IMR-90 (cell line): ENCODE measurements around the gene PRUNE2. TPM values are rescaled to one million over a fixed set of nuclear protein-coding genes. Genes with fewer than 3 reads are reported as not detected.

Source experiments
- ATAC-seq: fragments of 200-7000 bp; cut with Tn5 transposase; 2 replicates; pipeline ENCODE4 v1.9.1; 2020; ENCODE audit warnings: low read depth, mild to moderate bottlenecking, moderate library complexity
- BruUV-seq: library from RNA; stranded (reverse); fragments of 400-500 nt; replicated peaks from 2 replicates; lab custom pipeline; 2021; lab: Mats Ljungman, UMichigan
- CTCF ChIA-PET: fragments of 300-600 bp; formaldehyde crosslinking; extraction: SDS; loops from one replicate; lab custom pipeline; 2021; ENCODE audit warnings: antibody characterized with exemption; lab: Yijun Ruan, JAX
- POLR2A ChIA-PET: fragments of 300-600 bp; sonication (Branson Sonifier 250); formaldehyde crosslinking; loops from one replicate; lab custom pipeline; 2022; ENCODE audit warnings: antibody characterized with exemption; ENCODE audit not compliant: unreplicated experiment; lab: Charles Lee
- DNase-seq: peaks from one replicate; pipeline ENCODE4 v3.0.0; 2013
- H2AFZ ChIP-seq: replicated peaks from 2 replicates; pipeline ENCODE3; 2013; ENCODE audit warnings: low read length, mild to moderate bottlenecking; ENCODE audit not compliant: poor library complexity
- H2AK5ac ChIP-seq: 2 replicates; pipeline ENCODE4 v1.6.1; 2013; ENCODE audit warnings: low read depth, low read length, inconsistent platforms
- H2AK9ac ChIP-seq: replicated peaks from 2 replicates; pipeline ENCODE3; 2013; ENCODE audit warnings: mild to moderate bottlenecking, low read depth, low read length, moderate library complexity; ENCODE audit not compliant: poor library complexity
- H2BK120ac ChIP-seq: 2 replicates; pipeline ENCODE4 v1.6.1; 2013; ENCODE audit warnings: low read depth, low read length, inconsistent platforms
- H2BK15ac ChIP-seq: 3 replicates; pipeline ENCODE4 v1.6.1; 2013; ENCODE audit warnings: low read depth, low read length, inconsistent platforms
- H2BK20ac ChIP-seq: 2 replicates; pipeline ENCODE4 v1.6.1; 2013; ENCODE audit warnings: low read depth, mild to moderate bottlenecking, inconsistent platforms, low read length, moderate library complexity
- H2BK5ac ChIP-seq: 2 replicates; pipeline ENCODE4 v1.6.1; 2013; ENCODE audit warnings: mild to moderate bottlenecking, low read depth, low read length, inconsistent platforms; ENCODE audit not compliant: poor library complexity, severe bottlenecking
- H3K14ac ChIP-seq: replicated peaks from 2 replicates; pipeline ENCODE4 v1.6.1; 2013; ENCODE audit warnings: low read depth, low read length, inconsistent platforms
- H3K18ac ChIP-seq: 2 replicates; pipeline ENCODE4 v1.6.1; 2013; ENCODE audit warnings: low read depth, low read length, control low read depth
- H3K23ac ChIP-seq: 2 replicates; pipeline ENCODE4 v1.6.1; 2013; ENCODE audit warnings: low read depth, low read length, inconsistent platforms
- H3K27ac ChIP-seq: 2 replicates; pipeline ENCODE4 v1.5.1; 2013; ENCODE audit warnings: mild to moderate bottlenecking, control low read depth, low read length; ENCODE audit not compliant: insufficient read depth
- H3K27me3 ChIP-seq: 2 replicates; pipeline ENCODE4 v1.6.1; 2013; ENCODE audit warnings: low read length; ENCODE audit not compliant: control insufficient read depth, insufficient read depth
- H3K36me3 ChIP-seq: 2 replicates; pipeline ENCODE4 v1.6.1; 2013; ENCODE audit warnings: low read length, mixed read lengths; ENCODE audit not compliant: control insufficient read depth, insufficient read depth
- H3K4ac ChIP-seq: 2 replicates; pipeline ENCODE4 v1.6.1; 2013; ENCODE audit warnings: low read depth, low read length, inconsistent platforms
- H3K4me1 ChIP-seq: 2 replicates; pipeline ENCODE4 v1.6.1; 2013; ENCODE audit warnings: low read length, mixed read lengths; ENCODE audit not compliant: control insufficient read depth, insufficient read depth
- H3K4me2 ChIP-seq: 2 replicates; pipeline ENCODE4 v1.6.1; 2013; ENCODE audit warnings: low read depth, mild to moderate bottlenecking, control low read depth, low read length, moderate library complexity
- H3K4me3 ChIP-seq: 2 replicates; pipeline ENCODE4 v1.5.1; 2013; ENCODE audit warnings: low read depth, mild to moderate bottlenecking, control low read depth, low read length, moderate library complexity; ENCODE audit not compliant: insufficient read depth
- H3K56ac ChIP-seq: 2 replicates; pipeline ENCODE4 v1.6.1; 2013; ENCODE audit warnings: low read length, inconsistent platforms; ENCODE audit not compliant: insufficient read depth; ENCODE audit errors: extremely low read depth
- H3K79me1 ChIP-seq, 2 experiments: 2 replicates each; pipeline ENCODE4 v1.6.1; 2013; ENCODE audit warnings: low read length in 2 of 2, inconsistent platforms in 1 of 2, low read depth in 1 of 2
- H3K9ac ChIP-seq: 2 replicates; pipeline ENCODE4 v1.6.1; 2013; ENCODE audit warnings: low read depth, low read length, control low read depth
- H3K9me1 ChIP-seq: 2 replicates; pipeline ENCODE4 v1.6.1; 2013; ENCODE audit warnings: low read length, inconsistent platforms; ENCODE audit not compliant: insufficient read depth
- H3K9me3 ChIP-seq: 2 replicates; pipeline ENCODE4 v1.6.1; 2013; ENCODE audit warnings: low read length; ENCODE audit not compliant: control insufficient read depth, insufficient read depth
- H4K20me1 ChIP-seq: 2 replicates; pipeline ENCODE4 v1.6.1; 2013; ENCODE audit warnings: low read length, inconsistent platforms; ENCODE audit not compliant: insufficient read depth
- H4K5ac ChIP-seq: 2 replicates; pipeline ENCODE4 v1.6.1; 2013; ENCODE audit warnings: mild to moderate bottlenecking, low read depth, low read length, control low read depth
- H4K8ac ChIP-seq, 2 experiments: 2 replicates each; pipeline ENCODE4 v1.6.1; 2013; ENCODE audit warnings: low read depth in 2 of 2, low read length in 2 of 2, control low read depth in 1 of 2, inconsistent platforms in 1 of 2
- H4K91ac ChIP-seq: 2 replicates; pipeline ENCODE4 v1.6.1; 2013; ENCODE audit warnings: low read depth, low read length, inconsistent platforms; ENCODE audit not compliant: insufficient read depth
- BHLHE40 ChIP-seq: fragments of 150-350 bp; IDR thresholded peaks from 2 replicates; pipeline ENCODE4 v1.6.1; 2016; ENCODE audit warnings: mild to moderate bottlenecking, low read depth, low read length
- CEBPB ChIP-seq: IDR thresholded peaks from 2 replicates; pipeline ENCODE4 v1.6.1; 2012; ENCODE audit warnings: low read depth, low read length, improper control_type of control experiment
- CHD1 ChIP-seq: IDR thresholded peaks from 2 replicates; pipeline ENCODE4 v1.6.1; 2012; ENCODE audit warnings: low read depth, low read length, improper control_type of control experiment
- ELK1 ChIP-seq: fragments of 150-350 bp; IDR thresholded peaks from 2 replicates; pipeline ENCODE4 v1.6.1; 2016; ENCODE audit warnings: low read depth, mild to moderate bottlenecking, low read length, moderate library complexity, borderline replicate concordance
- FOS ChIP-seq: fragments of 150-350 bp; IDR thresholded peaks from 2 replicates; pipeline ENCODE4 v1.6.1; 2016; ENCODE audit warnings: low read depth, low read length
- MAFK ChIP-seq: IDR thresholded peaks from 2 replicates; pipeline ENCODE4 v1.6.1; 2012; ENCODE audit warnings: low read depth, low read length, improper control_type of control experiment
- MAZ ChIP-seq: IDR thresholded peaks from 2 replicates; pipeline ENCODE4 v1.6.1; 2012; ENCODE audit warnings: low read depth, mild to moderate bottlenecking, low read length, improper control_type of control experiment, moderate library complexity, borderline replicate concordance
- MXI1 ChIP-seq: IDR thresholded peaks from 2 replicates; pipeline ENCODE4 v1.6.1; 2012; ENCODE audit warnings: low read depth, mild to moderate bottlenecking, low read length, moderate library complexity, borderline replicate concordance
- NFE2L2 ChIP-seq: fragments of 150-350 bp; IDR thresholded peaks from 2 replicates; pipeline ENCODE4 v1.6.1; 2016; ENCODE audit warnings: low read depth, mild to moderate bottlenecking, low read length
- POLR2A ChIP-seq: IDR thresholded peaks from 2 replicates; pipeline ENCODE4 v1.6.1; 2012; ENCODE audit warnings: mild to moderate bottlenecking, low read depth, low read length
- RAD21 ChIP-seq: IDR thresholded peaks from 2 replicates; pipeline ENCODE4 v1.6.1; 2012; ENCODE audit warnings: low read length, improper control_type of control experiment
- RCOR1 ChIP-seq: IDR thresholded peaks from 2 replicates; pipeline ENCODE4 v1.6.1; 2012; ENCODE audit warnings: mild to moderate bottlenecking, low read length, improper control_type of control experiment; ENCODE audit not compliant: insufficient replicate concordance
- RFX5 ChIP-seq: IDR thresholded peaks from 2 replicates; pipeline ENCODE4 v1.8.0; 2012; ENCODE audit warnings: low read depth, mild to moderate bottlenecking, low read length, moderate library complexity
- SMC3 ChIP-seq: fragments of 150-350 bp; IDR thresholded peaks from 2 replicates; pipeline ENCODE4 v1.6.1; 2016; ENCODE audit warnings: low read depth, mild to moderate bottlenecking, antibody characterized with exemption, low read length, moderate library complexity
- WGBS, 2 experiments: methylation state at CpG; one replicate each; pipeline versions ENCODE4 v1.1.5 to v1.1.7; 2013; ENCODE audit warnings: missing lambda C conversion rate in 2 of 2; ENCODE audit not compliant: insufficient read length in 1 of 2; ENCODE audit errors: extremely low coverage in 2 of 2; 5-methylcytosine and 5-hydroxymethylcytosine counted together
- dilution Hi-C: fragments of 300-500 bp; cut with HindIII; formaldehyde crosslinking; loops from one replicate; pipeline ENCODE4 v1.14.3; 2018; ENCODE audit warnings: low sequenced_read_pairs; ENCODE audit not compliant: unreplicated experiment
- in situ Hi-C: fragments of 300-500 bp; cut with MboI; formaldehyde crosslinking; loops from 3 replicates; pipeline ENCODE4 v1.14.3; 2019; ENCODE audit warnings: low sequenced_read_pairs, inconsistent platforms, mixed read lengths
- intact Hi-C: fragments of 100-400 bp; cut with micrococcal nuclease; formaldehyde crosslinking; loops from 2 replicates; pipeline ENCODE4 v1.10.0; 2022
- polyA plus RNA-seq, 3 experiments: library from polyadenylated mRNA; depleted of rRNA; stranded (reverse); fragments of >200 nt; gene quantifications; 2 replicates each; pipeline ENCODE4 v1.2.3, GENCODE V29; 2012; ENCODE audit warnings: low replicate concordance in 1 of 3
- total RNA-seq: library from RNA; depleted of rRNA; stranded (reverse); fragments of >200 nt; gene quantifications from 2 replicates; pipeline ENCODE4 v1.2.3, GENCODE V29; 2012
- TF ChIP-seq, protein P1 (sequence below): conservative IDR thresholded peaks from 2 replicates; pipeline ENCODE4 v1.5.1; 2012; ENCODE audit warnings: mild to moderate bottlenecking, low read depth, low read length, improper control_type of control experiment
- TF ChIP-seq, protein P2 (sequence below): fragments of 150-350 bp; IDR thresholded peaks from 2 replicates; pipeline ENCODE4 v1.6.1; 2017; ENCODE audit warnings: mild to moderate bottlenecking, antibody characterized with exemption, low read length, low read depth

PRUNE2 gene
- total and polyA plus RNA-seq, 2 of the 4 experiments (the other 2 are of a cell fraction) = 0.70 to 1.6 TPM

DNA sequence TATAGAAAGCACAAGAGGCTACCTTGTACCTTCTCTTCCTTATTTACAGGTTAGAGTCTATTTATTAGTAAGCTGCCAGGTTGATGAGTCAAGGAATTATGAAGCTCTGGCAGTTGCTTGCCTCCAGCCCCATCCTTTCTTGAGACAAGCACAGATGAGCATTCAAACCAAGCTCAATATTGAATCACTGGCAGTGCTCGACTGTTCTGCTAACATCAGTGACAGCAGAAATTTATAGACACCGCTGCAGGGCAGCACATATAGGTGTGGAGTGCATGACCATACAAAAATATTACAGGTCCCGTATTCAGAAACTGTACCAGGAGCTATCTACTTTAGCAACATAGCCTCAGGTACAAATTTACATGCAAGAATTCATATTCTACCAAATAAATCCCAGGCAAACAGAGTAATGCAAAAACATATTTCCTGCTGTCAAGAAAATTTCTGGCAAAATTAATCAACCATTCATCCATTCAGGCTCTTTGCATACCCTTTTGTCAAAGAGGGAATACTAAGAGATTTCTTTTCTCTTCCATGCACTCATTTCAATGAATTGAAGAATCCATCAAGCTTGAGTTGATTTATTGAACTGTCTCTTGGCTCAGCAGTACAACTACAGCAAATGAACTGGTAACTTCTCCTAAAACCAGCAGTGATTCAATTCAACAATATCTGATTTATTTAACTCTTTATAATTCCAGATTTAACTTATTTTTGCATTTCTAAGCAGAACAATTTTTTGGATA, 168.6 kb downstream of the PRUNE2 start:
- no peak overlapping the region for H4K5ac ChIP-seq
- no peak overlapping the region for H2AK9ac ChIP-seq
- peaks cover 3% of the 10 kb centered on the region; the same call in 1 of the 2 replicates for H3K27me3 ChIP-seq
- intact Hi-C loops = no loop called here
- no peak overlapping the region for H2AK5ac ChIP-seq
- no peak overlapping the region for H2BK20ac ChIP-seq
- H3K4me1 ChIP-seq = no peaks in the 10 kb centered on the region
- H2BK5ac ChIP-seq = no peak overlapping the region
- no peak overlapping the region for H3K4ac ChIP-seq
- no peaks in the 10 kb centered on the region for H3K9me3 ChIP-seq
- no peak overlapping the region for H3K4me3 ChIP-seq
- dilution Hi-C loops = no loop called here
- no peak overlapping the region for H2AFZ ChIP-seq
- no peaks in the 10 kb centered on the region for H4K20me1 ChIP-seq
- no peak overlapping the region for H3K56ac ChIP-seq
- ChIA-PET CTCF (no interaction called here), POLR2A (no interaction called here)
- DNase-seq (no peak), ATAC-seq (no peak)
- TF ChIP-seq FOS (no peak), BHLHE40 (no peak), CHD1 (no peak), RAD21 (no peak), SMC3 (no peak), RCOR1 (no peak), POLR2A (no peak), CEBPB (no peak), NFE2L2 (no peak), MAZ (no peak), MAFK (no peak), ELK1 (no peak), RFX5 (no peak), MXI1 (no peak)
- TF ChIP-seq, protein P1, sequence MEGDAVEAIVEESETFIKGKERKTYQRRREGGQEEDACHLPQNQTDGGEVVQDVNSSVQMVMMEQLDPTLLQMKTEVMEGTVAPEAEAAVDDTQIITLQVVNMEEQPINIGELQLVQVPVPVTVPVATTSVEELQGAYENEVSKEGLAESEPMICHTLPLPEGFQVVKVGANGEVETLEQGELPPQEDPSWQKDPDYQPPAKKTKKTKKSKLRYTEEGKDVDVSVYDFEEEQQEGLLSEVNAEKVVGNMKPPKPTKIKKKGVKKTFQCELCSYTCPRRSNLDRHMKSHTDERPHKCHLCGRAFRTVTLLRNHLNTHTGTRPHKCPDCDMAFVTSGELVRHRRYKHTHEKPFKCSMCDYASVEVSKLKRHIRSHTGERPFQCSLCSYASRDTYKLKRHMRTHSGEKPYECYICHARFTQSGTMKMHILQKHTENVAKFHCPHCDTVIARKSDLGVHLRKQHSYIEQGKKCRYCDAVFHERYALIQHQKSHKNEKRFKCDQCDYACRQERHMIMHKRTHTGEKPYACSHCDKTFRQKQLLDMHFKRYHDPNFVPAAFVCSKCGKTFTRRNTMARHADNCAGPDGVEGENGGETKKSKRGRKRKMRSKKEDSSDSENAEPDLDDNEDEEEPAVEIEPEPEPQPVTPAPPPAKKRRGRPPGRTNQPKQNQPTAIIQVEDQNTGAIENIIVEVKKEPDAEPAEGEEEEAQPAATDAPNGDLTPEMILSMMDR = no peak
- TF ChIP-seq, protein P2, sequence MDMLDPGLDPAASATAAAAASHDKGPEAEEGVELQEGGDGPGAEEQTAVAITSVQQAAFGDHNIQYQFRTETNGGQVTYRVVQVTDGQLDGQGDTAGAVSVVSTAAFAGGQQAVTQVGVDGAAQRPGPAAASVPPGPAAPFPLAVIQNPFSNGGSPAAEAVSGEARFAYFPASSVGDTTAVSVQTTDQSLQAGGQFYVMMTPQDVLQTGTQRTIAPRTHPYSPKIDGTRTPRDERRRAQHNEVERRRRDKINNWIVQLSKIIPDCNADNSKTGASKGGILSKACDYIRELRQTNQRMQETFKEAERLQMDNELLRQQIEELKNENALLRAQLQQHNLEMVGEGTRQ = no peak
- H4K91ac ChIP-seq = no peak overlapping the region
- no peak overlapping the region for H3K27ac ChIP-seq
- in situ Hi-C loops = no loop called here
- whole genome bisulfite sequencing, 2 experiments = no CpG with 5 or more reads among the region's 3 CpGs
- H4K8ac ChIP-seq = no peak overlapping the region
- BruUV-seq = no TSS peak
- no peak overlapping the region for H3K14ac ChIP-seq
- H3K4me2 ChIP-seq = no peak overlapping the region
- no peak overlapping the region for H3K18ac ChIP-seq
- no peaks in the 10 kb centered on the region for H3K36me3 ChIP-seq
- H3K9me1 ChIP-seq = no peaks in the 10 kb centered on the region
- no peak overlapping the region for H3K9ac ChIP-seq
- H3K23ac ChIP-seq = no peak overlapping the region
- H2BK120ac ChIP-seq = no peak overlapping the region
- no peak overlapping the region for H2BK15ac ChIP-seq
- no peaks in the 10 kb centered on the region for H3K79me1 ChIP-seq
